Psoas muscle (tissue), 8 donors: ENCODE data around the gene CASP6. TPM values are rescaled to one million over a fixed set of nuclear protein-coding genes. Genes with fewer than 3 reads are reported as not detected.

Source experiments
- ATAC-seq, 4 donors: fragments of 200-7000 bp; cut with Tn5 transposase; one replicate each; pipeline ENCODE4 v1.9.1; 2020; ENCODE audit warnings: moderate library complexity in 3 of 4, mild to moderate bottlenecking in 2 of 4
- DNase-seq, 2 donors: peaks; one replicate each; pipeline ENCODE4 v3.0.0-alpha.2; 2020
- H3K27ac ChIP-seq: fragments of 200-600 bp; one replicate; pipeline ENCODE4 v1.8.0; 2022
- H3K27me3 ChIP-seq, 3 donors: fragments of 200-600 bp in 1 of 3; one replicate each; pipeline versions ENCODE4 v1.6.1 to v1.8.0; 2013 to 2022; ENCODE audit warnings: low read length in 2 of 3, mild to moderate bottlenecking in 2 of 3, moderate library complexity in 1 of 3; ENCODE audit not compliant: insufficient read depth in 3 of 3
- H3K36me3 ChIP-seq, 2 donors: fragments of 200-600 bp in 1 of 2; one replicate each; pipeline versions ENCODE4 v1.6.1 to v1.8.0; 2013 to 2022; ENCODE audit warnings: low read depth in 1 of 2, mild to moderate bottlenecking in 1 of 2, moderate library complexity in 1 of 2; ENCODE audit not compliant: insufficient read depth in 1 of 2
- H3K4me1 ChIP-seq: fragments of 200-600 bp; one replicate; pipeline ENCODE4 v1.8.0; 2022
- H3K4me3 ChIP-seq: fragments of 200-600 bp; one replicate; pipeline ENCODE4 v1.8.0; 2022; ENCODE audit warnings: mild to moderate bottlenecking
- H3K9me3 ChIP-seq: fragments of 200-600 bp; one replicate; pipeline ENCODE4 v1.8.0; 2022
- WGBS, 3 donors: extraction: QIAGEN DNeasy Blood & Tissue Kit; methylation state at CpG; one replicate each; pipeline versions ENCODE4 v1.1.6 to v1.1.7; 2013; 5-methylcytosine and 5-hydroxymethylcytosine counted together
- intact Hi-C, 2 donors: fragments of 100-400 bp; cut with DNase I; formaldehyde crosslinking; loops; one replicate each; pipeline versions ENCODE4 v1.11.0 to v1.14.2; 2022
- polyA plus RNA-seq, 3 donors: library from polyadenylated mRNA; stranded (reverse); fragments of 200-250 nt; gene quantifications; one replicate each; pipeline ENCODE4 v1.2.3, GENCODE V29; 2013
- total RNA-seq, 4 donors: library from RNA; stranded (reverse); fragmentation: NEBNext Ultra II Directional in 2 of 4; extraction: Animal tissue kit (Norgen Biotek cat#: 25700) in 2 of 4; gene quantifications; one replicate each; pipeline versions ENCODE4 v1.2.1 to v1.2.4, GENCODE V29; 2021 to 2023
- TF ChIP-seq, protein P1 (sequence below): fragments of 200-600 bp; IDR thresholded peaks from one replicate; pipeline ENCODE4 v1.8.0; 2022; ENCODE audit warnings: antibody characterized with exemption
- donor health status: healthy with polysubstance abuse.
- donor health status: DM: no; HTN: no; CAD: no; lungs with moderate emphysema.
- donor health status: Bipolar disorder and iron deficiency.
- donor health status: healthy.
- donor health status: DM: yes; HTN: yes; CAD: no.
- donor health status: DM: no; HTN: no; CAD: no.
- donor health status: DM: no; HTN: no; CAD: no.
- donor health status: DM: yes; HTN: yes; CAD: no.

Gene CASP6
- total and polyA plus RNA-seq, 7 donors = 2.7 to 8.9 (median 4.2) TPM

DNA sequence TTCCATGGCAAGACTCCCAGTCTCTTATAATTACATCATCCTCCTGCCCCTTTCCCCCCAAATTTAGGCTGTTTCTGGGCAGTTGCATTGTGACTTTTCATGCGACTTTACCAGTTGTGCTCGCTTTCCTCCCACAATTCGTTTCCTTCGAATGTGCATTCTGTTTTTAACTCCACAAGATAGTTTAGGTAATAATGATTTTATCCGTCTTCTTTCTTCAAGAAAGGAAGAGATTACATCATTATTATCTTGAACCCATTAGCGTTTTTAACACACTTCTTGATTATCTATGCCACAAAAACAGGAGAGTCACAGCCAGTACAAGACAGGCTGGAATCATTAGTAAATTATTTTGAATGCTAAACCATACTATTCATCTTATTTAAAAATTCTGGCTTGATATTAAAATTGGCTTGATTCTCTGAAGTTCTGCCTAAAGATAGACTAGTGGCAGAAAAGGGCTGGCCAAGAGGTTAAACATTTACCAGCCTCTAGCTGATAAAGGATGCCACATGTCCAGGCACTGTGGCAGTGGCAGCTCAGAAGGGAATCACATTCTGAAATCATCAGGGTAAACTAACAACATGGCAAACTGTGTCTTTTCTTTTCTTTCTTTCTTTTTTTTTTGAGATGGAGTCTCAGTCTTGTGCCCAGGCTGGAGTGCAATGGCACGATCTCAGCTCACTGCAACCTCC, 46.3 kb upstream of the CASP6 start:
- ATAC-seq = no peak
- DNase-seq = no peak
- Histone ChIP-seq H3K27me3 (no peaks in the 10 kb centered on the region), H3K36me3 (no peaks in the 10 kb centered on the region), H3K27ac (no peak overlapping the region), H3K4me3 (no peak overlapping the region), H3K9me3 (no peaks in the 10 kb centered on the region), H3K4me1 (no peaks in the 10 kb centered on the region)
- intact Hi-C loops = no loop called here
- WGBS, 3 donors = 75 to 86% (median 76%) methylated on average over 7 of the region's 7 CpGs
- TF ChIP-seq, protein P1, sequence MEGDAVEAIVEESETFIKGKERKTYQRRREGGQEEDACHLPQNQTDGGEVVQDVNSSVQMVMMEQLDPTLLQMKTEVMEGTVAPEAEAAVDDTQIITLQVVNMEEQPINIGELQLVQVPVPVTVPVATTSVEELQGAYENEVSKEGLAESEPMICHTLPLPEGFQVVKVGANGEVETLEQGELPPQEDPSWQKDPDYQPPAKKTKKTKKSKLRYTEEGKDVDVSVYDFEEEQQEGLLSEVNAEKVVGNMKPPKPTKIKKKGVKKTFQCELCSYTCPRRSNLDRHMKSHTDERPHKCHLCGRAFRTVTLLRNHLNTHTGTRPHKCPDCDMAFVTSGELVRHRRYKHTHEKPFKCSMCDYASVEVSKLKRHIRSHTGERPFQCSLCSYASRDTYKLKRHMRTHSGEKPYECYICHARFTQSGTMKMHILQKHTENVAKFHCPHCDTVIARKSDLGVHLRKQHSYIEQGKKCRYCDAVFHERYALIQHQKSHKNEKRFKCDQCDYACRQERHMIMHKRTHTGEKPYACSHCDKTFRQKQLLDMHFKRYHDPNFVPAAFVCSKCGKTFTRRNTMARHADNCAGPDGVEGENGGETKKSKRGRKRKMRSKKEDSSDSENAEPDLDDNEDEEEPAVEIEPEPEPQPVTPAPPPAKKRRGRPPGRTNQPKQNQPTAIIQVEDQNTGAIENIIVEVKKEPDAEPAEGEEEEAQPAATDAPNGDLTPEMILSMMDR = no peak

DNA sequence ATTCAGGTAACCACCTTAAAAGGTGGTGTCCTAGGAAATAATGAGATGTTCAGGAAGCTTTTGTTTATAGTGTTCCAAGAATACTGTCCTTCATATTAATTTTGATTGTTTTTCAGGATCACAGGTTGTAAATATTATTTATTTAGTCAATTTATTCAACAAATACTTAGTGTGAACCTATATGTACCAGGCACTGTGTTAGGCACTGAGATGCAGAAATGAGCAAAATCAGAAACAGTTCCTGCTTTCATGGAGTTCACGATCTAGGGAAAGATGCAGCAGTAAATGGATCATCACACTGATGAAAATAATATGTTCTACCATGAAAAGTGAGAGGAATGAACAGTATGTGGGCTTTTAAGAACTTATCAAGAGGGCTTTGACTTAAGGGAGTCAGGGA, 44.9 kb upstream of the CASP6 start:
- TF ChIP-seq, protein P1 = no peak
- no peak overlapping the region for H3K4me3 ChIP-seq
- no peak overlapping the region for H3K27ac ChIP-seq
- ATAC-seq (no peak), DNase-seq (no peak)
- intact Hi-C loops = no loop called here
- H3K4me1 ChIP-seq = no peaks in the 10 kb centered on the region
- H3K27me3 ChIP-seq = no peaks in the 10 kb centered on the region
- 85 to 89% (median 87%) methylated on average over 1 of the region's 1 CpG for WGBS, 3 donors
- H3K9me3 ChIP-seq = no peaks in the 10 kb centered on the region
- H3K36me3 ChIP-seq = no peaks in the 10 kb centered on the region

DNA sequence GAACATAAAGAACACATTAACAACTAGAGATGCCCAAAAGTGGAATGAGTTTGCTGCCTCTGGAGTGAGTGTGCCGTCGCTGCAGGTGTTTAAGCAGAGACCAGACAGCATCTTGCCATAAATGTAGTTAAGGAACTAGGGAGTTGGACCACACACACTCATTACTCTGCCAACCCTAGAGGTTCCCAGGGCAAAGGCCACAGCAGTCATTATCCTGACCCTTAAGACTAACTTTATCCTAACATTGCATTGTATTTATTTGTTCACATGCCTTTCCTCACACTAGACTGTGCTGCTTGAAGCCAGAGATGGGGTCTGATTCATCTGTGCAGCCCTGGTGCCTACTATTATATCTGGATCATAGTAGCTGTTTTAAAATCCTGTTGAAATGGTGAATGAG, 43.5 kb upstream of the CASP6 start:
- ATAC-seq (no peak), DNase-seq (no peak)
- Histone ChIP-seq H3K27me3 (no peaks in the 10 kb centered on the region), H3K4me1 (no peaks in the 10 kb centered on the region), H3K4me3 (no peak overlapping the region), H3K9me3 (no peaks in the 10 kb centered on the region), H3K36me3 (no peaks in the 10 kb centered on the region), H3K27ac (no peak overlapping the region)
- intact Hi-C loops = no loop called here
- WGBS, 3 donors = 77 to 89% (median 87%) methylated on average over 2 of the region's 2 CpGs
- TF ChIP-seq, protein P1 = no peak

DNA sequence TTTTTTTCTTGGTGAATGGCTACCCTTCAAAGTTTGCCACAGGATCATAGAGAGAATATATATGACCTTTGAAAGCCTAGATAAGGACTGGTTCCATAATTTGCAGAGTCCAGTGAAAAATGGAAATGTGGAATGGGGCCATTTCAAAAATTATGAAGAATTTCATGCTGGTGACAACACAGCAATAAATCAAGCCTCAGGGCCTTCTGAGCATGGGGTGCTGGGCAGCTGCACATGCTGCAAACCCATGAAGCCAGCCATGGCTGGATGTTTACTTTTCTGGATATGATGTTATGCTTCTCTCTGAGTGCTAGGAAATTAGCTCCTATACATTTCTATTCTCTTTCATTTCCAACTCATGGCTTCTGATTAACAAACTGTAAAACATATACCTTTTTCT, 42.6 kb upstream of the CASP6 start:
- DNase-seq (no peak), ATAC-seq (no peak)
- TF ChIP-seq, protein P1 = no peak
- no peaks in the 10 kb centered on the region for H3K9me3 ChIP-seq
- H3K4me1 ChIP-seq = no peaks in the 10 kb centered on the region
- H3K27me3 ChIP-seq = no peaks in the 10 kb centered on the region
- no peak overlapping the region for H3K27ac ChIP-seq
- no peaks in the 10 kb centered on the region for H3K36me3 ChIP-seq
- intact Hi-C loops = no loop called here
- H3K4me3 ChIP-seq = no peak overlapping the region

DNA sequence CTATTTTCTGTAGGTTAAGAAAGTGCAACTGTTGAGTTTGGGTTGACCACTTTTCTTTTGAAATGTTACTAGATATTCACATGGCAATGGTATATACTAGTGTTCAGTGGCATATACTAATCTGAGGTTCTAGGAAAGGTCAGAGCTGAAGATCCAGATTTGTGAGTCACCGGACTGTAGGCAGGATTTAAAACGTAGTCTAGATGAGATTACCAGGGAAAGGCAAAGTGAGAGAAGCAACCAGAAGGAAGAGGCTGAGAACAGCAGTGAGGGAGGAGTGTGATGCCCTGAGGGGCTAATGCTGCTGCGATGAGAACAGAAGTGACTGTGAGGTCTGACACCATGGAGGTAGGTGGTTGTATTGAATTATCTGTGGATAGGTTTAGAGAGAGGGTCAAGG, 36.3 kb upstream of the CASP6 start:
- ATAC-seq (no peak), DNase-seq (no peak)
- intact Hi-C loops = no loop called here
- Histone ChIP-seq H3K9me3 (no peaks in the 10 kb centered on the region), H3K27me3 (no peaks in the 10 kb centered on the region), H3K4me3 (no peak overlapping the region), H3K36me3 (no peaks in the 10 kb centered on the region), H3K27ac (no peak overlapping the region), H3K4me1 (no peaks in the 10 kb centered on the region)
- TF ChIP-seq, protein P1 = no peak
- 82 to 87% (median 83%) methylated on average over 3 of the region's 3 CpGs for WGBS, 3 donors
